GM06990 (cell line): ENCODE data around the gene STIM2.

ENCODE experiments used
- DNase-seq: peaks from one replicate; pipeline ENCODE4 v3.0.0-alpha.2; 2011; ENCODE audit not compliant: insufficient read length; ENCODE audit errors: extremely low read depth
- H3K27me3 ChIP-seq: replicated peaks from 2 replicates; pipeline ENCODE4 v1.6.0; 2011; ENCODE audit warnings: low read length; ENCODE audit not compliant: control insufficient read depth, insufficient read depth
- H3K36me3 ChIP-seq: 2 replicates; pipeline ENCODE4 v1.5.1; 2011; ENCODE audit warnings: low read length; ENCODE audit not compliant: control insufficient read depth, insufficient read depth
- H3K4me3 ChIP-seq: replicated peaks from 2 replicates; pipeline ENCODE4 v1.5.1; 2011; ENCODE audit warnings: low read depth, mild to moderate bottlenecking, control low read depth, low read length
- CTCF ChIP-seq: IDR thresholded peaks from 2 replicates; pipeline ENCODE4 v1.5.1; 2011; ENCODE audit warnings: low read length, control low read depth, mild to moderate bottlenecking, inconsistent platforms; ENCODE audit not compliant: insufficient read depth, poor library complexity, severe bottlenecking

The STIM2 gene

DNA sequence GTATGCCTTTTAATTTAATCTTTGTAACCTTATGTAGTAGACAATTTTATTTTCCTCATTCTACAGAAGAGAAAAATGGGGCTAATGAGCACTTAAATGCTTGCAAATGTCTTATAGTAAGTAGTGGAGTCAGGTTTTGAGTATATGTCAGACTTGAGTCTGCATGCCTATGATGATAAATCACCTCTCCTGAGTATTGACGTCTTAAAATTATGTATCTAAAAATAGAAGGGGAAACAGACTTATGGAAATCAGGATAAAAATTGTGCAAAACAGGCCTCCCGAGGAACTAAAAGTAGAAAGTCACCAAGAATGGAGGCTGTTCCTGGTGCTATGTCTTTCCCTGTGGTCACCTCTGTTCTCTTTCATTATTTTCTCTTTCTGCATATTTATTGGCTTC, 92.7 kb downstream of the STIM2 start:
- H3K27me3 ChIP-seq = no peaks in the 10 kb centered on the region
- no peak for TF ChIP-seq CTCF
- no peak overlapping the region for H3K4me3 ChIP-seq

GRCh38 chr4:26953770-26954423, 93.3 kb downstream of the STIM2 start:
- Histone ChIP-seq H3K4me3 (no peak overlapping the region), H3K36me3 (no peaks in the 10 kb centered on the region), H3K27me3 (no peaks in the 10 kb centered on the region)
- no peak for TF ChIP-seq CTCF
- DNase-seq = no peak

More for the DNA sequence above, 92.7 kb downstream of the STIM2 start:
- DNase-seq = no peak
- no peaks in the 10 kb centered on the region for H3K36me3 ChIP-seq

- H3K36me3 ChIP-seq = no peaks in the 10 kb centered on the region
- H3K4me3 ChIP-seq = no peak overlapping the region
- TF ChIP-seq CTCF = no peak
- H3K27me3 ChIP-seq = no peaks in the 10 kb centered on the region
- no peak for DNase-seq
Observed at GRCh38 chr4:26955241-26955640, 94.6 kb downstream of the STIM2 start.

- Histone ChIP-seq H3K36me3 (no peaks in the 10 kb centered on the region), H3K4me3 (no peak overlapping the region), H3K27me3 (no peaks in the 10 kb centered on the region)
- no peak for DNase-seq
- TF ChIP-seq CTCF = no peak
Observed at GRCh38 chr4:26958925-26959653, 98.4 kb downstream of the STIM2 start.

- Histone ChIP-seq H3K4me3 (no peak overlapping the region), H3K27me3 (no peaks in the 10 kb centered on the region), H3K36me3 (no peaks in the 10 kb centered on the region)
- no peak for DNase-seq
- no peak for TF ChIP-seq CTCF
Observed at GRCh38 chr4:26959654-26960047, 99.0 kb downstream of the STIM2 start.
